ENCODE data around the gene AFAP1. TPM values are rescaled to one million over a fixed set of nuclear protein-coding genes. Genes with fewer than 3 reads are reported as not detected.

AFAP1 gene
- total RNA-seq, 2 experiments from 2014 or later, result not detected

GRCh38 chr4:7747062-7747385 lies 192.6 kb downstream of the AFAP1 start:
- Histone ChIP-seq H3K79me2 (ENCODE audit: insufficient read depth, low read depth, low read length) (no peaks in the 10 kb centered on the region), H4K20me1 (ENCODE audit: insufficient read depth, low read length) (no peaks in the 10 kb centered on the region), H3K36me3 (ENCODE audit: insufficient read depth, low read length) (no peaks in the 10 kb centered on the region), H3K4me2 (ENCODE audit: low read length) (no peak overlapping the region), H3K27ac (ENCODE audit: low read depth, low read length, poor library complexity, severe bottlenecking) (no peak overlapping the region), H3K4me1 (ENCODE audit: insufficient read depth, low read length, poor library complexity, severe bottlenecking) (no peaks in the 10 kb centered on the region), H2AFZ (ENCODE audit: low read length) (no peak overlapping the region), H3K4me3 (ENCODE audit: low read depth, low read length, poor library complexity, severe bottlenecking) (no peak overlapping the region), H3K9me3 (ENCODE audit: low read length) (no peaks in the 10 kb centered on the region), H3K9me2 (ENCODE audit: insufficient read depth, low read length) (no peaks in the 10 kb centered on the region)
- ChIA-PET POLR2A (no interaction called here), CTCF (ENCODE audit: unreplicated experiment) (no interaction called here)
- BruUV-seq (replicated peaks), result no TSS peak
- DNase-seq (ENCODE audit: low spot score), result no peak
- TF ChIP-seq CTCF (conservative IDR thresholded peaks at IDR 0.05; ENCODE audit: low read length), result no peak
- TF ChIP-seq EZH2phosphoT487 (IDR thresholded peaks at IDR 0.05; ENCODE audit: borderline replicate concordance, low read depth, low read length), result no peak
- intact Hi-C loops (cut with micrococcal nuclease; ENCODE audit: unreplicated experiment), result no loop called here

- Histone ChIP-seq H3K27ac (ENCODE audit: low read depth, low read length, poor library complexity, severe bottlenecking) (no peak overlapping the region), H3K9me3 (ENCODE audit: low read length) (no peaks in the 10 kb centered on the region), H3K4me3 (ENCODE audit: low read depth, low read length, poor library complexity, severe bottlenecking) (no peak overlapping the region), H3K36me3 (ENCODE audit: insufficient read depth, low read length) (no peaks in the 10 kb centered on the region), H3K4me2 (ENCODE audit: low read length) (no peak overlapping the region), H3K79me2 (ENCODE audit: insufficient read depth, low read depth, low read length) (no peaks in the 10 kb centered on the region), H3K9me2 (ENCODE audit: insufficient read depth, low read length) (no peaks in the 10 kb centered on the region), H3K4me1 (ENCODE audit: insufficient read depth, low read length, poor library complexity, severe bottlenecking) (no peaks in the 10 kb centered on the region), H4K20me1 (ENCODE audit: insufficient read depth, low read length) (no peaks in the 10 kb centered on the region), H2AFZ (ENCODE audit: low read length) (no peak overlapping the region)
- CTCF ChIA-PET (ENCODE audit: unreplicated experiment), result no interaction called here
- no TSS peak for BruUV-seq (replicated peaks)
- TF ChIP-seq EZH2phosphoT487 (IDR thresholded peaks at IDR 0.05; ENCODE audit: borderline replicate concordance, low read depth, low read length), result no peak
- TF ChIP-seq CTCF (conservative IDR thresholded peaks at IDR 0.05; ENCODE audit: low read length), result no peak
- intact Hi-C loops (cut with micrococcal nuclease; ENCODE audit: unreplicated experiment), result no loop called here
- POLR2A ChIA-PET, result no interaction called here
- DNase-seq (ENCODE audit: low spot score), result no peak
These were observed 193.2 kb downstream of the AFAP1 start for GRCh38 chr4:7746351-7747061.

- H2AFZ ChIP-seq (ENCODE audit: low read length), result no peak overlapping the region
- H4K20me1 ChIP-seq (ENCODE audit: insufficient read depth, low read length), result no peaks in the 10 kb centered on the region
- H3K27ac ChIP-seq (ENCODE audit: low read depth, low read length, poor library complexity, severe bottlenecking), result no peak overlapping the region
- H3K36me3 ChIP-seq (ENCODE audit: insufficient read depth, low read length), result no peaks in the 10 kb centered on the region
- no peaks in the 10 kb centered on the region for H3K79me2 ChIP-seq (ENCODE audit: insufficient read depth, low read depth, low read length)
- no peaks in the 10 kb centered on the region for H3K9me2 ChIP-seq (ENCODE audit: insufficient read depth, low read length)
- H3K4me3 ChIP-seq (ENCODE audit: low read depth, low read length, poor library complexity, severe bottlenecking), result no peak overlapping the region
- ChIA-PET POLR2A (interaction anchor here (0.6 kb wide), 1 partner anchor 913 kb away, joined by 5 read pairs; no protein-coding TSS in a partner anchor), CTCF (ENCODE audit: unreplicated experiment) (no interaction called here)
- TF ChIP-seq EZH2phosphoT487 (IDR thresholded peaks at IDR 0.05; ENCODE audit: borderline replicate concordance, low read depth, low read length) (no peak), CTCF (conservative IDR thresholded peaks at IDR 0.05; ENCODE audit: low read length) (no peak)
- no peaks in the 10 kb centered on the region for H3K9me3 ChIP-seq (ENCODE audit: low read length)
- no peak overlapping the region for H3K4me2 ChIP-seq (ENCODE audit: low read length)
- no TSS peak for BruUV-seq (replicated peaks)
- DNase-seq (ENCODE audit: low spot score), result no peak
- intact Hi-C loops (cut with micrococcal nuclease; ENCODE audit: unreplicated experiment), result no loop called here
- H3K4me1 ChIP-seq (ENCODE audit: insufficient read depth, low read length, poor library complexity, severe bottlenecking), result no peaks in the 10 kb centered on the region
These were observed 194.3 kb downstream of the AFAP1 start for GRCh38 chr4:7745301-7745885.
